Sigmoid colon (tissue), 7 donors: Measurements from ENCODE around the gene SAMD9. TPM values are rescaled to one million over a fixed set of nuclear protein-coding genes. Genes with fewer than 3 reads are reported as not detected.
"Not testable (repeated sequence)": the region's sequence is repeated elsewhere in the genome, so short reads cannot be mapped to it uniquely, and the experiment has no call there.

ENCODE experiments used
- DNase-seq: peaks from one replicate; pipeline ENCODE4 v3.0.0-alpha.2; 2019
- H3K27ac ChIP-seq, 4 donors: fragments of 200-600 bp; sonication (generic); one replicate each; pipeline ENCODE4 v1.5.1; 2016 to 2019; ENCODE audit warnings: mild to moderate bottlenecking in 1 of 4
- H3K27me3 ChIP-seq, 3 donors: fragments of 200-600 bp; sonication (generic); one replicate each; pipeline ENCODE4 v1.5.1; 2019; ENCODE audit warnings: mild to moderate bottlenecking in 1 of 3
- H3K36me3 ChIP-seq, 4 donors: fragments of 200-600 bp; sonication (generic); one replicate each; pipeline ENCODE4 v1.5.1; 2016 to 2019
- H3K4me1 ChIP-seq, 4 donors: fragments of 200-600 bp; sonication (generic); one replicate each; pipeline ENCODE4 v1.5.1; 2017 to 2019
- H3K4me3 ChIP-seq, 4 donors: fragments of 200-600 bp; sonication (generic); one replicate each; pipeline ENCODE4 v1.5.1; 2017 to 2019; ENCODE audit warnings: mild to moderate bottlenecking in 2 of 4, moderate library complexity in 1 of 4
- H3K9me3 ChIP-seq, 4 donors: fragments of 200-600 bp in 3 of 4; sonication (generic) in 3 of 4; one replicate each; pipeline versions ENCODE4 v1.5.1 to v1.6.1; 2013 to 2019
- CTCF ChIP-seq, 4 experiments: fragments of 450-650 bp in 3 of 4; fragments of 200-600 bp in 1 of 4; IDR thresholded peaks; one replicate each; pipeline ENCODE4 v1.5.1; 2016 to 2019; ENCODE audit warnings: antibody characterized with exemption in 4 of 4, mild to moderate bottlenecking in 3 of 4, moderate library complexity in 2 of 4
- EP300 ChIP-seq, 4 donors: sonication (generic); formaldehyde crosslinking; IDR thresholded peaks; one replicate each; pipeline ENCODE4 v1.6.1; 2017; ENCODE audit warnings: antibody characterized with exemption in 4 of 4
- POLR2A ChIP-seq, 2 donors: fragments of 450-650 bp; IDR thresholded peaks; one replicate each; pipeline ENCODE4 v1.6.1; 2016; ENCODE audit warnings: antibody characterized with exemption in 2 of 2, mild to moderate bottlenecking in 2 of 2, moderate library complexity in 2 of 2
- POLR2AphosphoS5 ChIP-seq, 4 donors: sonication (generic); formaldehyde crosslinking; IDR thresholded peaks; one replicate each; pipeline ENCODE4 v1.6.1; 2017; ENCODE audit warnings: antibody characterized with exemption in 4 of 4
- whole genome bisulfite sequencing, 2 donors: extraction: QIAGEN DNeasy Blood & Tissue Kit; methylation state at CpG; one replicate each; pipeline ENCODE4 v1.1.7; 2013; 5-methylcytosine and 5-hydroxymethylcytosine counted together
- intact Hi-C: fragments of 100-400 bp; cut with DNase I; formaldehyde crosslinking; loops from one replicate; pipeline ENCODE4 v1.15.1; 2023
- polyA plus RNA-seq, 3 donors: library from polyadenylated mRNA; stranded (reverse); fragments of 200-250 nt; gene quantifications; one replicate each; pipeline ENCODE4 v1.2.3, GENCODE V29; 2013
- total RNA-seq, 4 donors: library from RNA; depleted of rRNA; stranded (reverse); fragments of >200 nt; gene quantifications; one replicate each; pipeline ENCODE4 v1.1.0, GENCODE V29; 2016
- donor health status: healthy with polysubstance abuse.
- donor health status: Bipolar disorder and iron deficiency.
- donor health status: healthy.

The SAMD9 gene
- total and polyA plus RNA-seq, 7 donors: 5.4 to 14.3 (median 7.5) TPM

DNA sequence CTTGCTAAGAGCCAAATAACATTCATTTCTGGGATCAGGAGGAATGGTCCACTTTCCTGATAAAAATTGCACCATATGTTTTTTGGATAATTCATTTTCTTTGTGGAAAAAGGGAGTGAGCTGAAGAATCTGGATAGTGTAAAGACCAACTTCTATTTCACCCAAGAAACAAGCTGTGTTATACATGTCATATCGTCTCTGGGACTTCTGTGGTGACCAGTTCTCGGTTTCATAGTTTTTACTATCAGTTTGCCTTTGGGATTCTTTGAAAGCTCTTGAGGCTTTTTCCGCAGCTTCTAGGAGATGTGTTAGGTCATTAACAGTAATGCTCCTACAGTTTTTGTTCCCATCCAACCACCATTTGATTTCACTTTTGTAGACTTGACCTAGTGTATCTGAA, 14.4 kb upstream of the SAMD9 start:
- H3K4me3 ChIP-seq: no peak overlapping the region
- H3K4me1 ChIP-seq: no peaks in the 10 kb centered on the region
- no peak overlapping the region for H3K27ac ChIP-seq
- no peaks in the 10 kb centered on the region for H3K27me3 ChIP-seq
- peaks cover 0 to 28% (median 17%) of the 10 kb centered on the region in 4 donors for H3K9me3 ChIP-seq
- intact Hi-C loops: no loop called here
- TF ChIP-seq POLR2A (IDR thresholded peaks at IDR 0.05): no peak
- no peak for DNase-seq
- H3K36me3 ChIP-seq: peaks cover 3 to 19% (median 10%) of the 10 kb centered on the region in 4 donors
- WGBS, 2 donors: 95 to 97% methylated on average over 3 of the region's 3 CpGs

- H3K27ac ChIP-seq, H3K36me3 ChIP-seq, intact Hi-C loops, H3K4me1 ChIP-seq, DNase-seq, H3K9me3 ChIP-seq, H3K27me3 ChIP-seq, H3K4me3 ChIP-seq: not testable (repeated sequence)
- WGBS, 2 donors: 96 to 97% methylated on average over 1 of the region's 1 CpG
Measured at GRCh38 chr7:93126954-93127353, 9.2 kb upstream of the SAMD9 start.

DNA sequence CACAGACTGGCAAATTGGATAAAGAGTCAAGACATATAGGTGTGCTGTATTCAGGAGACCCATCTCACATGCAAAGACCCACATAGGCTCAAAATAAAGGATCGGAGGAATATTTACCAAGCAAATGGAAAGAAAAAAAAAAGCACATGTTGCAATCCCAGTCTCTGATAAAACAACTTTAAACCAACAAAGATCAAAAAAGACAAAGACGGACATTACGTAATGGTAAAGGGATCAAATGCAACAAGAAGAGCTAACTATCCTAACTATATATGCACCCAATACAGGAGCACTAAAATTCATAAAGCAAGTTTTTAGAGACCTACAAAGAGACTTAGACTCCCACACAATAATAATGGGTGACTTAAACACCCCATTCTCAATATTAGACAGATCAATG, 5.8 kb upstream of the SAMD9 start:
- H3K27me3 ChIP-seq, intact Hi-C loops, H3K36me3 ChIP-seq, H3K9me3 ChIP-seq, H3K27ac ChIP-seq, DNase-seq, H3K4me3 ChIP-seq, H3K4me1 ChIP-seq: not testable (repeated sequence)
- 94 to 97% methylated on average over 3 of the region's 3 CpGs for WGBS, 2 donors

DNA sequence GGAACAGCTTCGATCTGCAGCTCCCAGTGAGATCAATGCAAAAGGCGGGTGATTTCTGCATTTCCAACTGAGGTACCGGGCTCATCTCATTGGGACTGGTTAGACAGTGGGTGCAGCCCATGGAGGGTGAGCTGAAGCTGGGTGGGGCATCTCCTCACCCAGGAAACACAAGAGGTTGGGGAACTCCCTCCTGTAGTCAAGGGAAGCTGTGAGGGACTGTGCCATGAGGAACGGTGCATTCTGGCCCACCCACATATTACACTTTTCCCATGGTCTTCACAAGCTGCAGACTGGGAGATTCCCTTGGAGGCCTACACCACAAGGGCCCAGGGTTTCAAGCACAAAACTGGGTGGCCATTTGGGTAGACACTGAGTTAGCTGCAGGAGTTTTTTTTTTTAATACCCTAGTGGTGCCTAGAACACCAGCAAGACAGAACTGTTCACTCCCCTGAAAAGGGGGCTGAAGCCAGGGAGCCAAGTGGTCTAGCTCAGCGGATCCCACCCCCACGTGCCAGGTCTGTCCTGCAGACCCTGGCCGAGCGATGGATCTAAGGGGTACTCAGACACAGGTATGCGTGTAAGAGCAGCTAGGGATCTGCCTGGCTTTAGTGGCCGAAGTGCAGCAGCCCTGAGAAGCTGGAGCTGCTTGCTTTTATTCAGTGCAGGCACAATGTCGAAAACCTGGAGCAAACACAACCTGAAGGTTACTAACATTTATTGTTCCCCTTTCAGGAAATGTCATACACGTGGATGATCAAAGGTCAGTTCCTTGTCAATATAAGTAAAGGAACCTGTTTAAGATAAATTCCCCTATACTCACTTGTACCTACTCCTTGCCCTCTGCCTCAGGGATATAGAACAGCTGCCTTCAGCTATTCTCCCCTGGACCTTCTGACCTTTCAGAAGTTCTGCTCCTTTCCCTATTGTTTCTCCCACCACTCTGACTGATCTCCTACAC, 3.1 kb upstream of the SAMD9 start:
- Histone ChIP-seq H3K4me1 (peaks cover 0 to 24% (median 4%) of the 10 kb centered on the region in 4 donors), H3K27me3 (no peaks in the 10 kb centered on the region), H3K27ac (no peak overlapping the region), H3K36me3 (no peaks in the 10 kb centered on the region), H3K4me3 (no peak overlapping the region), H3K9me3 (no peaks in the 10 kb centered on the region)
- TF ChIP-seq CTCF (IDR thresholded peaks at IDR 0.05): no peak
- TF ChIP-seq POLR2AphosphoS5 (IDR thresholded peaks at IDR 0.05): no peak
- TF ChIP-seq POLR2A (IDR thresholded peaks at IDR 0.05): no peak
- no peak for TF ChIP-seq EP300 (IDR thresholded peaks at IDR 0.05)
- intact Hi-C loops: no loop called here
- WGBS, 2 donors: 82 to 91% methylated on average over 12 of the region's 12 CpGs
- DNase-seq: no peak

GRCh38 chr7:93119191-93119905, 1.6 kb upstream of the SAMD9 start:
- 94% methylated on average over 4 of the region's 4 CpGs for WGBS, 2 donors
- DNase-seq: no peak
- no peak overlapping the region for H3K27ac ChIP-seq
- no peaks in the 10 kb centered on the region for H3K9me3 ChIP-seq
- H3K36me3 ChIP-seq: no peaks in the 10 kb centered on the region
- intact Hi-C loops: no loop called here
- TF ChIP-seq POLR2A (IDR thresholded peaks at IDR 0.05) (no peak), CTCF (IDR thresholded peaks at IDR 0.05) (no peak), EP300 (IDR thresholded peaks at IDR 0.05) (no peak), POLR2AphosphoS5 (IDR thresholded peaks at IDR 0.05) (no peak)
- no peak overlapping the region for H3K4me3 ChIP-seq
- peaks cover 0 to 29% (median 4%) of the 10 kb centered on the region in 4 donors for H3K4me1 ChIP-seq
- H3K27me3 ChIP-seq: no peaks in the 10 kb centered on the region

DNA sequence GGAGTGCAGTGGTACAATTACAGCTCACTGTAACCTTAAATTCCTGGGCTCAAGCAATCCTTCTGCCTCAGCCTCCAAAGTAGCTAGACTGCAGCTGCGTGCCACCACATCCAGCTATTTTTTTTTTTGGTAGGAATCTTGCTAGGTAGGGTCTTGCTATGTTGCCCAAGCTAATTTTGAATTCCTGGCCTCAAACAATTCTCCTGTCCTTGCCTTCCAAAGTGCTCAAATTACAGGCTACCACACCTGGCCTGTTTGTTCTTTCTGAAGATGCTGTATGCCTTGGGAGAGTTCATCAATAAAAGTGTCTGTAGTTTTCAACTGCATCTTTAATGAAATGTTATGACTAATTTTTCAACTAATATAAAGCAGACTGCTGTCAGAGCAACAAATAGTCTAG, 452 bp downstream of the SAMD9 start:
- H3K4me3 ChIP-seq: peak overlapping the region; percentile 36 to 54 (median 44)
- H3K9me3 ChIP-seq: peaks cover 0 to 3% (median 0%) of the 10 kb centered on the region in 4 donors
- H3K27ac ChIP-seq: peak overlapping the region in 3 of 4 donors; percentile 64 to 75 (median 74)
- peaks cover 0 to 29% (median 4%) of the 10 kb centered on the region in 4 donors for H3K4me1 ChIP-seq
- H3K27me3 ChIP-seq: no peaks in the 10 kb centered on the region
- WGBS, 2 donors: 68 to 72% methylated on average over 1 of the region's 1 CpG
- no peak for TF ChIP-seq EP300 (IDR thresholded peaks at IDR 0.05)
- TF ChIP-seq POLR2A (IDR thresholded peaks at IDR 0.05): no peak
- no peak for TF ChIP-seq POLR2AphosphoS5 (IDR thresholded peaks at IDR 0.05)
- TF ChIP-seq CTCF (IDR thresholded peaks at IDR 0.05): no peak
- no peaks in the 10 kb centered on the region for H3K36me3 ChIP-seq
- DNase-seq: no peak
- intact Hi-C loops: no loop called here
